GM12875 (cell line): ENCODE data around the gene R3HDM1.

ENCODE experiments used
- H3K4me3 ChIP-seq: one replicate; pipeline ENCODE4 v1.5.1; 2011; ENCODE audit warnings: low read depth, low read length, control low read depth
- CTCF ChIP-seq: IDR thresholded peaks from 2 replicates; pipeline ENCODE4 v1.5.1; 2011; ENCODE audit warnings: low read depth, mild to moderate bottlenecking, control low read depth, inconsistent platforms, low read length, moderate library complexity, borderline replicate concordance; ENCODE audit not compliant: insufficient read depth

The R3HDM1 gene

GRCh38 chr2:135773917-135774316 is 242.6 kb downstream of the R3HDM1 start:
- no peak for TF ChIP-seq CTCF
- H3K4me3 ChIP-seq: no peak overlapping the region
